GM12878 (cell line): Measurements from ENCODE around the gene RRP36. TPM values are rescaled to one million over a fixed set of nuclear protein-coding genes. Genes with fewer than 3 reads are reported as not detected.

Source experiments
- ATAC-seq: fragments of 200-7000 bp; cut with Tn5 transposase; 3 replicates; pipeline ENCODE4 v1.9.1; 2020; ENCODE audit warnings: mild to moderate bottlenecking, moderate library complexity
- BruUV-seq: library from RNA; stranded (reverse); fragments of 400-500 nt; replicated peaks from 2 replicates; lab custom pipeline; 2021; lab: Mats Ljungman, UMichigan
- CTCF ChIA-PET: fragments of 300-600 bp; sonication (Branson Sonifier 250); formaldehyde crosslinking; extraction: SDS; loops from one replicate; lab custom pipeline; 2021; ENCODE audit warnings: inconsistent platforms; lab: Yijun Ruan, JAX
- POLR2A ChIA-PET: fragments of 350-600 bp; formaldehyde crosslinking; extraction: SDS; loops from one replicate; lab custom pipeline; 2021; ENCODE audit warnings: inconsistent platforms; lab: Charles Lee
- RAD21 ChIA-PET: fragments of 300-600 bp; sonication (Branson Sonifier 250); formaldehyde crosslinking; loops from one replicate; lab custom pipeline; 2023; ENCODE audit warnings: antibody characterized with exemption; ENCODE audit not compliant: unreplicated experiment; lab: Charles Lee
- SMC1A ChIA-PET: fragments of 300-600 bp; sonication (Branson Sonifier 250); formaldehyde crosslinking; loops from one replicate; lab custom pipeline; 2023; ENCODE audit not compliant: unreplicated experiment, uncharacterized antibody; lab: Charles Lee
- DNase-seq: peaks from one replicate; pipeline ENCODE4 v3.0.0-alpha.2; 2011; ENCODE audit warnings: low read depth, low spot score
- FAIRE-seq: peaks from 3 replicates; lab custom pipeline; 2011; peaks lifted over from hg19 to GRCh38; lab: Jason Lieb, UNC
- H2AFZ ChIP-seq: 2 replicates; pipeline ENCODE4 v1.6.0; 2011; ENCODE audit warnings: low read depth, low read length, control low read depth; ENCODE audit not compliant: control insufficient read depth
- H3K27ac ChIP-seq: 2 replicates; pipeline ENCODE4 v1.5.1; 2011; ENCODE audit warnings: control low read depth; ENCODE audit not compliant: control insufficient read depth, insufficient read depth
- H3K27me3 ChIP-seq, 2 experiments: replicated peaks in 1 of 2; 2 replicates each; pipeline versions ENCODE4 v1.6.0 to v1.6.1; 2011; ENCODE audit warnings: low read length in 1 of 2; ENCODE audit not compliant: control insufficient read depth in 2 of 2, insufficient read depth in 2 of 2
- H3K36me3 ChIP-seq, 2 experiments: 2 replicates each; pipeline ENCODE4 v1.5.1; 2011; ENCODE audit warnings: low read length in 1 of 2; ENCODE audit not compliant: control insufficient read depth in 2 of 2, insufficient read depth in 2 of 2
- H3K4me1 ChIP-seq: 2 replicates; pipeline ENCODE4 v1.6.1; 2011; ENCODE audit warnings: mild to moderate bottlenecking, low read length, moderate library complexity, mixed read lengths; ENCODE audit not compliant: control insufficient read depth, insufficient read depth
- H3K4me2 ChIP-seq: 2 replicates; pipeline ENCODE4 v1.6.0; 2011; ENCODE audit warnings: control low read depth; ENCODE audit not compliant: control insufficient read depth, insufficient read depth
- H3K4me3 ChIP-seq: fragments of 200-600 bp; sonication (generic); 2 replicates; pipeline ENCODE4 v1.5.1; 2016
- H3K79me2 ChIP-seq: 2 replicates; pipeline ENCODE4 v1.6.0; 2011; ENCODE audit warnings: low read length; ENCODE audit not compliant: control insufficient read depth, insufficient read depth
- H3K9ac ChIP-seq: 2 replicates; pipeline ENCODE4 v1.8.0; 2011; ENCODE audit warnings: low read length, control low read depth, mixed read lengths; ENCODE audit not compliant: control insufficient read depth, insufficient read depth
- H3K9me3 ChIP-seq: replicated peaks from 3 replicates; pipeline ENCODE4 v1.5.1; 2011; ENCODE audit warnings: mild to moderate bottlenecking, low read length; ENCODE audit not compliant: control insufficient read depth, insufficient read depth
- H4K20me1 ChIP-seq: 2 replicates; pipeline ENCODE4 v1.6.0; 2011; ENCODE audit not compliant: control insufficient read depth, insufficient read depth
- ATF7 ChIP-seq: fragments of 450-650 bp; IDR thresholded peaks from 2 replicates; pipeline ENCODE4 v1.6.1; 2016; ENCODE audit warnings: low read depth, mild to moderate bottlenecking
- CEBPB ChIP-seq, 2 experiments: fragments of 150-350 bp in 1 of 2; IDR thresholded peaks; 2 replicates each; pipeline ENCODE4 v1.6.1; 2012 to 2014; ENCODE audit warnings: low read depth in 2 of 2, low read length in 2 of 2, borderline replicate concordance in 1 of 2, inconsistent platforms in 1 of 2
- CREB1 ChIP-seq: IDR thresholded peaks from 2 replicates; pipeline ENCODE4 v1.6.1; 2012; ENCODE audit warnings: low read depth, mild to moderate bottlenecking, inconsistent platforms
- E2F8 ChIP-seq: fragments of 450-650 bp; IDR thresholded peaks from 2 replicates; pipeline ENCODE4 v1.6.1; 2018; ENCODE audit warnings: mild to moderate bottlenecking, low read depth, moderate library complexity; ENCODE audit not compliant: partially characterized antibody
- GABPA ChIP-seq: IDR thresholded peaks from 2 replicates; pipeline ENCODE4 v1.6.1; 2014; ENCODE audit warnings: antibody characterized with exemption, low read depth, mild to moderate bottlenecking, inconsistent platforms
- HSF1 ChIP-seq: fragments of 150-350 bp; IDR thresholded peaks from 2 replicates; pipeline ENCODE4 v1.6.1; 2014; ENCODE audit warnings: mild to moderate bottlenecking, low read depth, low read length
- MLLT1 ChIP-seq: fragments of 450-650 bp; IDR thresholded peaks from 2 replicates; pipeline ENCODE4 v1.6.1; 2016; ENCODE audit warnings: mild to moderate bottlenecking
- RAD51 ChIP-seq: fragments of 450-650 bp; IDR thresholded peaks from 2 replicates; pipeline ENCODE4 v1.6.1; 2016; ENCODE audit warnings: moderate library complexity, mild to moderate bottlenecking, inconsistent platforms
- YBX1 ChIP-seq: fragments of 450-650 bp; IDR thresholded peaks from 2 replicates; pipeline ENCODE4 v1.6.1; 2016; ENCODE audit warnings: antibody characterized with exemption
- WGBS: methylation state at CpG from one replicate; pipeline ENCODE4 v1.1.6; 2016; ENCODE audit warnings: low lambda C conversion rate; ENCODE audit not compliant: insufficient replicate concordance, insufficient coverage; ENCODE audit errors: missing lambda C conversion rate; 5-methylcytosine and 5-hydroxymethylcytosine counted together
- in situ Hi-C: fragments of 300-500 bp; cut with MboI; formaldehyde crosslinking; loops from 9 replicates; pipeline ENCODE4 v1.14.3; 2018; ENCODE audit warnings: mixed read lengths
- intact Hi-C: fragments of 100-400 bp; cut with micrococcal nuclease; formaldehyde crosslinking; loops from one replicate; pipeline ENCODE4 v1.14.2; 2022; ENCODE audit not compliant: unreplicated experiment
- polyA plus RNA-seq, 11 experiments: library from polyadenylated mRNA; depleted of rRNA in 4 of 11; unstranded in 6 of 11; stranded (reverse) in 5 of 11; fragments of >200 nt; fragmentation: Nextera tagmentation in 4 of 11; fragmentation: Illumina TruSeq in 1 of 11; extraction: Ambion mirVana in 4 of 11; extraction: Trizol in 1 of 11; gene quantifications; 1 replicate in 1 of 11; 2 replicates in 10 of 11; pipeline versions ENCODE4 v1.2.1 to v1.2.3, GENCODE V29; 2011 to 2016; ENCODE audit warnings: inconsistent platforms in 2 of 11, missing spikeins in 2 of 11, low read depth in 1 of 11
- total RNA-seq, 4 experiments: library from RNA; depleted of rRNA in 3 of 4; stranded (reverse); fragments of >200 nt in 3 of 4; fragmentation: Illumina TruSeq in 1 of 4; extraction: Trizol in 1 of 4; gene quantifications; 2 replicates each; pipeline versions ENCODE4 v1.2.1 to v1.2.3, GENCODE V29; 2013 to 2021

RRP36 gene
- total and polyA plus RNA-seq, 10 of the 15 experiments (the other 5 are each of a cell fraction or from before 2014, with no cell fraction given), result 17.6 to 101 (median 69.7) TPM

DNA sequence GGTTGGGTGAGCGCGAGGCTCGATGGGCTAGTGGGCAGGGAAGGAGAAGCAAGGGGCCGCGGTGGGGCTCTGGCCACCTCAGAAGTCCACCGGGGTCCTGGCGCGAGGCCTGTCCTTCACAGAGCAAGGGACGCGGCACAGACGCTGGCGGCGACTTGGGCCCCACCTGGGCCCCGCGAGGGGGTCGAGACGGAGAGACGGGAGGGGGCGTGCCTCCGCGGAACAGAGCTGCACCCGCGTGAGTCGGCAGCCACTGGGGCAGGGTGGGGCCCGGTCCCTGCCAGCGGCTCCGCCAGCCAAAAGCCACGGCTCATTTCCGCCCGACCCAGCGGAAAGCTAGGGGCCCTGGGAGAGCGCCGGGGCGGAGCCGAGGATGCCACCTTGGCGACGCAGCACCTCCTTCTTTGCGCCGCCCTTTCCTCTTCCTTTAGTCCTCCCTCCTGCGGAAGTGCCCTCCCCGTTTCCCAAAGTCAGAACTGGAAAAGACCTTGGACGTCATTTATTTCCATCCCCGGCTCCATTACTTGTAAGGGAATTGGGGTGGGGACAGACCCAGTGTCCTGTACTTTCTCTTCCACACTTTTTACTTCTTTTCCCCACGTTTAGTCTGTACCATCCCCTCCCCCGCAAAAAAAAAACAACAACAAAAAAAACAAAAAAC lies 32.3 kb downstream of the RRP36 start, which contains the start of gene CUL7 (continued):
- TF ChIP-seq HSF1 (no peak), CEBPB (IDR thresholded peaks at IDR 0.05; ENCODE audit: borderline replicate concordance in 1 of 2, low read depth in 2 of 2, low read length in 2 of 2) (no peak), CREB1 (peak; percentile 77), RAD51 (no peak)

- ATAC-seq (no peak), FAIRE-seq (no peak), DNase-seq (no peak)
- peak overlapping the region; percentile 91 for H3K4me3 ChIP-seq
- peak overlapping the region; percentile 86 for H3K4me2 ChIP-seq
- ChIA-PET CTCF (interaction anchor here (0.5 to 1.7 kb wide), 9 partner anchors 15 to 126 kb away, joined by 3 to 5 read pairs (median 3); no protein-coding TSS in a partner anchor), SMC1A (interaction anchor here (0.7 to 1.5 kb wide), 8 partner anchors 30 to 175 kb away, joined by 3 to 5 read pairs (median 3); partner anchors contain the start of genes KLHDC3, MEA1, PEX6 and RPL7L1), RAD21 (interaction anchor here (0.6 to 1.9 kb wide), 4 partner anchors 40 to 125 kb away, joined by 3 to 5 read pairs (median 4); partner anchors contain the start of genes CNPY3, KLHDC3 and MEA1), POLR2A (interaction anchor here (0.6 to 2.9 kb wide), 17 partner anchors 17 to 1167 kb away, joined by 3 to 22 read pairs (median 5); partner anchors contain the start of genes CNPY3, KLHDC3, MEA1 and PPP2R5D)
- no peaks in the 10 kb centered on the region for H4K20me1 ChIP-seq
- H3K27me3 ChIP-seq, result no peaks in the 10 kb centered on the region
- BruUV-seq, result TSS peak; percentile 82
- TF ChIP-seq E2F8 (peak; percentile 2), YBX1 (0 out of 2 replicates have a peak, but pooled peaks have one; percentile 26), MLLT1 (peak; percentile 75), ATF7 (0 out of 2 replicates have a peak, but pooled peaks have one; percentile 0), GABPA (no peak)
- H2AFZ ChIP-seq, result peak overlapping the region; percentile 89; the same call in 1 of the 2 replicates
- H3K36me3 ChIP-seq, result peaks cover 4 to 17% of the 10 kb centered on the region in 2 experiments
- H3K27ac ChIP-seq, result peak overlapping the region; percentile 93
- peaks cover 36% of the 10 kb centered on the region for H3K79me2 ChIP-seq
- H3K9me3 ChIP-seq, result no peaks in the 10 kb centered on the region
- H3K4me1 ChIP-seq, result peaks cover 14% of the 10 kb centered on the region
- peak overlapping the region; percentile 98 for H3K9ac ChIP-seq
- 83% methylated on average over 17 of the region's 17 CpGs for WGBS
- in situ Hi-C loops (no loop called here), intact Hi-C loops (no loop called here)
Measured at GRCh38 chr6:43054206-43054943, 33.0 kb downstream of the RRP36 start.
